ENCODE results near the gene HMOX2.

HMOX2 gene

GRCh38 chr16:4525069-4525468 is 48.9 kb downstream of the HMOX2 start:
- DNase-seq (ENCODE audit: low spot score): no peak

DNA sequence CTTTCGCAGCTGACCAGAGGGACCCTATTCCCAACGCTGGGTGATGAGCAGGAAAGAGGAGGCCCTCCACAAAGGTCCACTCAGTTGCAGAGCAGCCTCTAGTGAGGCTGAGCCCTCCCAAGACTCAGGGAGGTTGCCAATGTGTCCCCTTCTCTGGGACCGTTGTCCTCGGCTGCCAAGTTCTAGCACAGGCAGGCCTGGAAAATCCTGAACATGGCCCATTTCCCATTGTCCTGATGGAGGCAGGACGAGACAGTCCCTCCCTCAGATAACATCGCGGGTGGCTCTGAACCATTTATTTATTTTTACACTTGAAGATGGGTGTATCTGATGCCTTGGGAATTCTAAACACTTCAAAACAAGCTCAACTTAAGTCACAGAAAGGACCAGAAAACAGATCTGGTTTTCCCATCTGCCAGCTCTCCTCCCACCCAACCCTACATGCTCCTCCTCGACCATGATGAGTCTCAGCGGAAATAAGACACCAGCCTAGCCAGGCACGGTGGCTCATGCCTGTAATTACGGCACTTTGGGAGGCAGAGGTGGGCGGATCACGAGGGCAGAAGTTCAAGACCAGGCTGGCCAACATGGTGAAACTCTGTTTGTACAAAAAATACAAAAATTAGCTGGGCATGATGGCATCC is 49.6 kb downstream of the HMOX2 start:
- no peak for DNase-seq (ENCODE audit: low spot score)

GRCh38 chr16:4529085-4530060 is 53.2 kb downstream of the HMOX2 start:
- DNase-seq (ENCODE audit: low spot score): no peak

DNA sequence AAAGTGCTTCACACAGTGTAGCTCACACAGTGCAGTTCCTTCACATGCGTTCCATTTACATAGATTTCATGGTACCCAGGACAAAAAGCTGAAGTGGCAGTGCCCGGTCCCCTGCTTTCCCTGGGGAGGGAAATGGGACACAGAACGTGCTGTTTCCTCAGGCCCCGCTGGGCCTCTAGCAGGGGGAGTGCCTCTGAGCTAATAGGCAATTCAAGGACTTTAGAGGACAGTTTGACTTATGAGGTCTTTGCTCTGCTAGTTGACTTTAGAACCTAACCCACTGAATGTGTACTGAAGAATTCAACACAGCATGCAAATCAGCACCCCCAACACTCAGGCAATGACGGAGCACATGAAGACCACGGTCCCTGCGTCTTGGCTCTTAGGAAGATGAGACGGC is 55.6 kb downstream of the HMOX2 start:
- no peak for DNase-seq (ENCODE audit: low spot score)

- DNase-seq (ENCODE audit: low spot score): no peak
Observed at GRCh38 chr16:4532238-4532637, 56.0 kb downstream of the HMOX2 start.

DNA sequence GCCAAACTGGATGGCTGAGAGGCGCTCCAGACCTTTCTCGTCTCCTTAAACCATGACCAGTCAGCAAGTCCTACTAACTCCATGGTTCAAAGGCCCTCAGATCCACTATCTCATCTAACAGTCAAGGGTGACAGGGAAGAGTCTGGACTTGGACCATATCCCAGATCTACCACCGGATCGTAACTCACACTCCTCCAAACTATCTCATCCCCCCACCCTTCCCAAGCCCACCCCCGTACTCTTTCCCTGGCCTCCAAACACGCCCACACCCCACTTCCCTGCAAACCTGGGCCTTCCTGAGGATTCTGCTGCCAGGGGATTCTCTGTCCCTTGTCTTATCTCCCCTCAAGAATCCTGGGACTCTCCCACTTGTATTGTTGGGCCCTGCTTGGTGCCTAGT is 57.3 kb downstream of the HMOX2 start:
- DNase-seq (ENCODE audit: low spot score): no peak

DNA sequence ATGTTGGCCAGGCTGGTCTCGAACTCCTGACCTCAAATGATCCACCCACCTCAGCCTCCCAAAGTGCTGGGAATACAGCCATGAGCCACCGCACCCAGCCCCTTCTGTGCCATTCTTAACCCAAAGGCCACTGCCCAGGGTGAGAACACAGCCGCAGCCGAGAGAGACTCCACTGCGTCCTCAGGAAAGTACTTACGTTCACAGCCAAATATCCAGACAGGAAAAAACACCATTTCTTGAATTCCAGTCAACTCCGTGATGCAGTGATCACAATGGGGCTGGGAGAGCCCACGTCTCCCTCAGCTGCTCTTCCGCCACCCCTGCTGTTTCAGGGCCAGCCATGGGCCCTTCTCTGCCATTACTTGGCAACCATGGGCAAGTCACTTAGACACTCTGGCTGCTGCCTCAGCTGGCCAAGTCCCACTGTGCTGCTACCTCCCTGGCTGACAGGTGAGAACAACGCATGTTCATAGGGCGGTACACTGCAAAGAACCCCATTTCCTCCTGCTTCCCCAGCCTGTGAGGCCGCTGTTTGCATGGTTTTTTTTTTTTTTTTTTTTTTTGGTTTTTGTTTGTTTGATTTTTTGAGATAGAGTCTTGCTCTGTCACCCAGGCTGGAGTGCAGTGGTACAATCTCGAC is 58.1 kb downstream of the HMOX2 start:
- no peak for DNase-seq (ENCODE audit: low spot score)

DNA sequence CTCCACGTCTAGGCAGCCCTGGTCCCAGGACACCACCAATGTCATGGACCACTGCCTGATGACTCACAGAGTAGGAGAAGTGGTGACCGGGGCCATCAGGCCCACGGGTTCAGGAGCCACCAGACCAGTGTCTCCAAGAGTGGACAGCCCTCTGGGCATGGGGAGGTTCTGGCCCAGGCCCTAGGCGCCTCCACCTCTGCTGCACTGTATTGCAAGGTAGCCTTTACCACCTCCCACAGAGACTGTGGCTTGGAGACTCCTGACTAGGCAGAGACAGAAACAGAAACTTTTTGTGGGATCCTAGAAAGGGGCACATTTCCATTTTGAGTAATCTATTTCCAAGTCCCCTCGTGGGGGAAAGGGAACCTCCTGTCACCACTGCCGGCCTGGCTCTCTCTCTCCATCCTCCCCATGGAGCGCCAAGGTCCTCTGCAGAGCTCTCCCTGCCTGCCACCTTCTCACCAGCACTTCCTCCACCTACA is 59.5 kb downstream of the HMOX2 start:
- no peak for DNase-seq (ENCODE audit: low spot score)

DNA sequence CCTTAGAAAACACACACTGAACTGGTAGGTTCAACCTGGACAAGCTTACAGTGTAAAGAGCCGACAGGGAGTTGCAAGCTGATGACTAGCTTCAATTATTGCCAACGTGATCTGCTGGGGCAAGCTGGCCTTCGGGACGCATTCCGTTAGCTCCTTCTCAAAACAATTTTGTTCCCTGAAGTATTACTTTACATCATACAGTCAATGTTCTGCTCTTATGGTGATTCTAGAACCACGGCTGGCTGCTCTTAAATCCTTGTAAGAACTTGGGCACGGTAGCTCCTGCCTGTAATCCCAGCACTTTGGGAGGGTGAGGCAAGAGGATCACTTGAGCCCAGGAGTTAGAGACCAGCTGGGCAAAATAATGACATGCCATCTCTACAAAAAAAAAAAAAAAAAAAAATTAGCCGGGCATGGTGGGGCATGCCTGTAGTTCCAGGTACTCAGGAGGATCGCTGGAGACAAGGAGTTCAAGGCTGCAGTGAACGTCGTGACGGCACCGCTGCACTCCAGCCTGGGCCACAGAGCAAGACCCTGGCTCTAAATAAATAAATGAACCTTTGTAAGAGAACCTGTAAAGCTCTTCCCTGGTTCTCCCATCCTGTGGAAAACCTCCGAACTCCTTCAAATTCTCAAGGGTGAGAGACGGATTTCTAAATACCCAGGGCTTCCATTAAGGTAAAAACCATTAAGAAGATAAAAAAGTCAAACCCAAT is 60.4 kb downstream of the HMOX2 start:
- DNase-seq (ENCODE audit: low spot score): no peak

DNA sequence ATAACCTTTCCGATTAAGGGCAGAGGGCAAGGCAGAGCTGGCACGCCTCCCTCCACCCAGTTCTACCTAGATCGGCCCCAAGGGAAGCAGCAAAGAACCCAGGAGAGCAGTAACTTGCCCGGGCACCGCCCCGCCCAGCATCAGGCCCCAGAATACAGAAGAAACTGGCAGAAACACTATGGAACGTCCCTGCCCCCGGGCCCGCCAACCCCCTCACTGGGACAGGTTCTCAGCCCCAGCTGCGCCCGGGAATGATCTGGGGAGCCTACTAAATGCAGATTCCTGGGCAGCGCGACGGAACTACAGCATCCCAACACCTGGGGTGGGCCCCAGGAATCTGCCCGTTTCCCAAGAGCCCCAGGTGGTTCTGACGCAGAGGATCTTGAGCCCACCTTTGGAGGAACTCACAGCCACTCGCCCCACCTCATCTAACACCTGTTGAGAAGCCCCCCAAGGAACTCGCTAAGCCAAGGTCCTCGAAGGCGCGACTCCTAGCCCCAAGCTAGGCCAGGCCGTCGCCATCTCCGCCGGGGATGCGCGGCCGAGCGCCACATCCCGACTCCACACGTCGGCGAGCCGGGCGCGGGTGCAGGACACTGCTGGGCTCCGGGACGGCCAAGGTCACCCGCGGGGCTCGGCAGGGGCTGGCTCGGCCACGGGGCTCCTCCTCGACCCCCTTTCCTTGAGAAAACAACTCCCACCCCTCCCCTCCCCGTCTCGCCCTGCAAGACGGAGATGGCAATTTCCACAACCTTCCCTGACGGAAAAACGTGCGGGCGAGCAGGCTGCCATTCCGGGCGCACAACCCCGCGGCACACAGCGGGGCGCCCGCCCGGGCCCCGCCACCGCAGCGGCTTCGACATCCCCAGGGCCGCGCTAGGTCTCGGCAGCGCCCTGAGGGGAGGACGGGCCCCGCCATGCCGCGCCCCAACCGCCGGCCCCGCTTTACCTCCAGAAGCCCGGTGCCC is 61.5 kb downstream of the HMOX2 start:
- DNase-seq (ENCODE audit: low spot score): peak; percentile 66

DNA sequence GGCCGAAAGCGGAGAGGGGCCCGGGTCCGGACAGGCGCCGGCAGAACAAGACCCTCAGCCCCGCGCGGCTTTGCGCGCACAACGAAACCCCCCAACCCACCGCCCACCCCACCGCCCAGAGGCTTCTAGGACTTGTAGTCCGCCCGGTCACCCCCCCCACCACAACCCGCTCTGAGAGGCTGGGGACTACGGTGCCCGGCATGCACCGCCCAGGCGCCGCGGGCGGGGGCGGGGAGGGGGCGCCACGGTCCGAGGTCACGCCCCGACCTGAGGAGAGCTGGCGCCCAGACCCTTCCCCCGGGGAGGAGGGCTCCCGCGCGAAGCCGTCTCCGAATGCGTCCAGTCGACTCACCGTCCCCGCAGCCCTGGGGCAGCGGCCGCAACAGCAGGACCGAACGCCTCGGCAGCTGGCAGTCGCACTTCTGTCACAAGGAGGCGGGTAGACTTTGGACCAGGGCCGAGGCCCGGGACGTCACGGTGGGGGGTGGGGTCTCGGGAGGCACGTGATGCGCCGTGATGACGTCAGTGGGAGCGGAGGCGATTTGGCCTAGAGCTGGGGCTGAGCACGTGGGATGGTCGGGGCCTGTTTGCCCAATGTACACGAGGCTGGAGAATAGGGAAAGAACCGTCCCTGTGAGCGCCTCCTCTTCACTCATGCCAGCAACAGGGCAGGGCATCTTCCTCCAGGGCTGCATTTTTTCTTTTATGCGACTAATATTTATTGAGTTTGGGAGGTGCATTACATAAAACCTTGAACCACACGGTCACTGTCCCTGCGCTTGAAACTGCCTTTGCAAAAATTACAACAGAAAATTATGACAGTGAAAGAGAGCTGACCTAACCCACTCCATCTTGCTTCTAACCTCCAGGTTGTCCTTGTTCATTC is 62.4 kb downstream of the HMOX2 start, which contains the start of gene CDIP1:
Gene CDIP1, minus strand, starts transcription at position 424 of the 886 bp plus-strand sequence. CDS start 24,643 bp downstream, outside the sequence.
- peak; percentile 97 for DNase-seq (ENCODE audit: low spot score)

GRCh38 chr16:4539716-4540284 is 63.6 kb downstream of the HMOX2 start:
- no peak for DNase-seq (ENCODE audit: low spot score)

DNA sequence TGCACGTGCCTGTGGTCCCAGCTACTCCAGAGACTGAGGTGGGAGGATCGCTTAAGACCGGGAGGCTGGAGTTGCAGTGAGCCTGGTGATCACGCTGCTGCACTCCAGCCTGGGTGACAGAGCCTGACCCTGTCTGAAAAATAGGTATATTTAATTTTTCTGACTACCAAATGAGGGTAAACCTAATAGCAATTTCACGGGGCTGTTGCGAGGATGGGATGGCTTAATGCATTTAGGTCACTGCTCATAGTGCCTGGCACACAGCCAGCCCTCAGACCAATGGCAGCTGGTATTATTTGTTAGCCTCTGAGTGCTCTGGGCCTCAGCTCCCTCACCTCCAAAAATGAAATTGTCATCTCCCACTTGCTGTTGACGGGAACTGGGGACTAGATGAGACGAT is 68.3 kb downstream of the HMOX2 start:
- no peak for DNase-seq (ENCODE audit: low spot score)

GRCh38 chr16:4548124-4548523 is 71.9 kb downstream of the HMOX2 start:
- no peak for DNase-seq (ENCODE audit: low spot score)

GRCh38 chr16:4550591-4550990 is 74.4 kb downstream of the HMOX2 start:
- no peak for DNase-seq (ENCODE audit: low spot score)

GRCh38 chr16:4552541-4552940 is 76.3 kb downstream of the HMOX2 start:
- no peak for DNase-seq (ENCODE audit: low spot score)

- no peak for DNase-seq (ENCODE audit: low spot score)
Observed at GRCh38 chr16:4556112-4556511, 79.9 kb downstream of the HMOX2 start, which contains the start of gene C16orf96. TSS of gene C16orf96 (plus strand) at chr16:4556340. CDS start at chr16:4556490, 150 bp downstream.

DNA sequence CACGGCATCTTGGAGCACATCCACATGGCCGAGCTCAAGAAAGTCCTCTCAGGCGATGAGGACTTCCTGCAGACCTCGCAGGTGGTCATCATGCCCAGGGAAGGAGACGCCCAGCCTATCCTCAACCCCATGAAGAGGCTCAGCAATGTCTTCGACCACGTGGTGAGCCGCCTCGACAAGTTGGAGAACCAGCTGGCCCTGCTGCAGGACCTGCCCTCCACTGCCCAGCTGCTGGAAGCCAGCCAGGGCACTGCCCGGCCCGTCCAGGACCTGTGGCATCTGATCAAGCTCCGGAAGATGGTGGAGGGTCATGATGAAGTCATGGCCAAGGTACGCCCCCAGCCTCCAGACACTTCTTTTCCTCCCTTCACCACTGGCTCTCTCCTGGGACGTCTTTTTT is 80.4 kb downstream of the HMOX2 start:
- DNase-seq (ENCODE audit: low spot score): no peak

- no peak for DNase-seq (ENCODE audit: low spot score)
Observed at GRCh38 chr16:4557973-4558372, 81.8 kb downstream of the HMOX2 start.

Data from ecto neural progenitor cell (in vitro differentiated cells).